Brain microvascular endothelial cell (primary cell): Measurements from ENCODE around the gene F5.

Source experiments
- DNase-seq: peaks from one replicate; pipeline ENCODE4 v3.0.0-alpha.2; 2020
- H3K27ac ChIP-seq: fragments of 250-450 bp; sonication (Bioruptor Pico); 2 replicates; pipeline ENCODE4 v1.5.1; 2020; ENCODE audit warnings: mild to moderate bottlenecking, moderate library complexity
- H3K27me3 ChIP-seq: fragments of 250-450 bp; sonication (Bioruptor Pico); replicated peaks from 2 replicates; pipeline ENCODE4 v1.5.1; 2020; ENCODE audit warnings: mild to moderate bottlenecking
- H3K36me3 ChIP-seq: fragments of 250-450 bp; sonication (Bioruptor Pico); replicated peaks from 2 replicates; pipeline ENCODE4 v1.5.1; 2020; ENCODE audit warnings: mild to moderate bottlenecking
- H3K4me3 ChIP-seq: 2 replicates; pipeline ENCODE4 v1.5.1; 2011; ENCODE audit warnings: low read depth, mild to moderate bottlenecking, control low read depth, low read length, moderate library complexity
- CTCF ChIP-seq: IDR thresholded peaks from 2 replicates; pipeline ENCODE4 v1.5.1; 2011; ENCODE audit warnings: low read depth, mild to moderate bottlenecking, moderate library complexity, low read length, control low read depth, inconsistent platforms; ENCODE audit errors: missing control alignments
- in situ Hi-C: cut with HindIII; loops from 2 replicates; pipeline ENCODE4 v1.10.0; 2017; ENCODE audit warnings: low sequenced_read_pairs, low pct_ligation_motif_present

The F5 gene

GRCh38 chr1:169588112-169588511 is 1.8 kb upstream of the F5 start:
- DNase-seq = no peak
- Histone ChIP-seq H3K27me3 (peaks cover 2% of the 10 kb centered on the region), H3K36me3 (no peaks in the 10 kb centered on the region), H3K27ac (no peak overlapping the region), H3K4me3 (no peak overlapping the region)
- in situ Hi-C loops = no loop called here
- no peak for TF ChIP-seq CTCF

DNA sequence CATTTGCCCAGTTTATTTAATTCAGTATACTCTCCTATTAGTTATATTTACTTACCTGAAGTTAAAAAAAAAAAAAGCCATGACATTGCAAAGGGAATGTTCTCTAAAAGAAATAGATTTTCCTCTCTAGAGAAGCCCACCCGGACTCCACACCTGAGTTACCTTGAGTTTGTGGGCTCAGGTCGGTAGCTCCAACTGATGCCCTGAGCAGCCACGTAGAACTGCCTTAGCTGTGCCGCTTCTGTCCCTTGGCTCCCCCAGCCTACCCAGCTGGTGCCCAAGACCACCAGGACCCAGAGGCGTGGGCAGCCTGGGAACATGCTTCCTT is 250 bp downstream of the F5 start:
- no peaks in the 10 kb centered on the region for H3K36me3 ChIP-seq
- TF ChIP-seq CTCF = no peak
- no peak for DNase-seq
- in situ Hi-C loops = no loop called here
- peaks cover 2% of the 10 kb centered on the region for H3K27me3 ChIP-seq
- no peak overlapping the region for H3K4me3 ChIP-seq
- H3K27ac ChIP-seq = no peak overlapping the region

DNA sequence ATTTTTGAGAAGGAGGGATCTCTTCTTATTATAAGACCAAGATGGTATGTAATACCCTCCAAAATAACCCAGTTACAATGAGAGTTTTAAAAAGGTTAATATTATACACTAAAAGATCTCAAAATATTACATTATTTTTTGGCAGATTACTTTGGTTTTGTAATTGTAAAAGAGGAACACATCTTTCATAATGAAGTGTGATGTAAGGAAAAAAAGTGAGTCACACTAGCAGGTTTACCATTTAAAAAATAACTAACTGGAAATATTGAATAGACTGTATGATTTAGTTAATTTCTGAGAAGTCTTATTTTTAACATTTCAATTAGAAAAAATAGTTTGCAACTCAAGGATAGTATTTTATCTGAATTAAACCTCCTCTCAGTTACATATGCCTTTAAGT is 1.1 kb downstream of the F5 start:
- Histone ChIP-seq H3K4me3 (no peak overlapping the region), H3K27me3 (peaks cover 2% of the 10 kb centered on the region), H3K27ac (no peak overlapping the region), H3K36me3 (no peaks in the 10 kb centered on the region)
- in situ Hi-C loops = no loop called here
- DNase-seq = no peak
- TF ChIP-seq CTCF = no peak

- no peak overlapping the region for H3K27ac ChIP-seq
These were observed 1.7 kb downstream of the F5 start for GRCh38 chr1:169584483-169585144.

GRCh38 chr1:169577981-169578738 is 8.1 kb downstream of the F5 start:
- DNase-seq = no peak
- Histone ChIP-seq H3K27ac (no peak overlapping the region), H3K36me3 (no peaks in the 10 kb centered on the region), H3K4me3 (no peak overlapping the region), H3K27me3 (no peaks in the 10 kb centered on the region)
- no peak for TF ChIP-seq CTCF
- in situ Hi-C loops = no loop called here

More at GRCh38 chr1:169584483-169585144, 1.7 kb downstream of the F5 start:
- in situ Hi-C loops = no loop called here
- DNase-seq = no peak
- Histone ChIP-seq H3K36me3 (no peaks in the 10 kb centered on the region), H3K4me3 (no peak overlapping the region), H3K27me3 (peaks cover 2% of the 10 kb centered on the region)
- no peak for TF ChIP-seq CTCF
